Stomach smooth muscle (tissue), 2 donors: ENCODE data around the gene ANKRD44.

Experiments
- H3K27ac ChIP-seq: one replicate; pipeline ENCODE4 v1.7.0; 2013; ENCODE audit warnings: mild to moderate bottlenecking, low read length, inconsistent platforms
- H3K27me3 ChIP-seq, 2 donors: one replicate each; pipeline ENCODE4 v1.7.0; 2013; ENCODE audit warnings: low read length in 2 of 2; ENCODE audit not compliant: insufficient read depth in 2 of 2, control insufficient read depth in 1 of 2
- H3K36me3 ChIP-seq, 2 donors: one replicate each; pipeline ENCODE4 v1.7.0; 2013; ENCODE audit warnings: low read length in 2 of 2; ENCODE audit not compliant: control insufficient read depth in 2 of 2, insufficient read depth in 2 of 2
- H3K4me1 ChIP-seq: one replicate; pipeline ENCODE4 v1.7.0; 2013; ENCODE audit warnings: low read length; ENCODE audit not compliant: control insufficient read depth, insufficient read depth
- H3K4me3 ChIP-seq, 2 donors: one replicate each; pipeline ENCODE4 v1.7.0; 2013; ENCODE audit warnings: low read length in 2 of 2
- H3K9ac ChIP-seq, 2 donors: one replicate each; pipeline ENCODE4 v1.7.0; 2013; ENCODE audit warnings: low read length in 2 of 2, mild to moderate bottlenecking in 1 of 2
- H3K9me3 ChIP-seq, 2 donors: one replicate each; pipeline ENCODE4 v1.7.0; 2013; ENCODE audit warnings: low read length in 2 of 2; ENCODE audit not compliant: control insufficient read depth in 2 of 2
- donor health status: healthy.
- donor health status: Pancreatic carcinoma.

The ANKRD44 gene

DNA sequence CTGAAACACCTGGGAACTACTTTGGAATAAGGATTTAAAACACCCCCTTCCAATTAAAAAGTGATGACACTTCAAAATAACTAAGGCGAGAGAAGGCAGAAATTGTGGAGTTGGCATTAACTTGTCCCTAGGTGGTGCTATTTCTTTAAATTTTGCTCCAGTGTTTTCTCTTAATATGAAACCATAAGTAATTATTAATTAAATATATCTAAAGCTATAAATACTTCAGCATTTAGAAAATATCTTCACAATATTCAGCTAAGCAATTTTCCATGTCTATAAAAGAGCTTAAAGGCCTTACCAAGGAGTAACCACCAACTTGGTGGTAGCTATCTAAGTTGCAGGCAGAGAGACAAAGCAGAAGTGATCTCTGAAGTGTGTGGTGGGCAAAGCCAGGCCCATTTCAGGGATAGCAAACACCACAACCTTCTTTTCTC is 197.3 kb downstream of the ANKRD44 start:
- no peaks in the 10 kb centered on the region for H3K9me3 ChIP-seq
- H3K27ac ChIP-seq, result no peak overlapping the region
- peaks cover 2 to 4% of the 10 kb centered on the region in 2 donors for H3K36me3 ChIP-seq
- H3K27me3 ChIP-seq, result no peaks in the 10 kb centered on the region
- no peak overlapping the region for H3K4me3 ChIP-seq
- H3K9ac ChIP-seq, result no peak overlapping the region
- H3K4me1 ChIP-seq, result no peaks in the 10 kb centered on the region

DNA sequence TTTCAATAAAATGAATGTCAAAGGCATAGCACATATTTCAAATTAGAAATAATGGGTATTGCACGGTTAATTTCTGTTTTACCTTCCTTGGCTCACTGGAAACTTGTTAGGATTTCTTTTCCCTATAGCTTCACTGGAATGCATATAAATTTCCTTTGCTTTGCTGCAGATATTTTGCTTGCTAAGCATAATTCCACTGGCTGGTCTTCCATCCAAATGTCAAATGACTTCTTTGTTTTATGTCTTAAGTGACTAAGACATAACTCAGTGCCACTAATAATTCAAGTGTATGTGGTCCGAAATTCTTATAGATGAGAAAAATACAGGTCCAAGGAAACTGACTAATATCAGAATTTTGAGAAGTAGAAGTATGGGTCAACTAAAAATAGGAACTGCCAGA is 201.3 kb downstream of the ANKRD44 start:
- Histone ChIP-seq H3K4me1 (no peaks in the 10 kb centered on the region), H3K9me3 (no peaks in the 10 kb centered on the region), H3K27me3 (no peaks in the 10 kb centered on the region), H3K9ac (no peak overlapping the region), H3K27ac (no peak overlapping the region), H3K36me3 (peaks cover 2 to 4% of the 10 kb centered on the region in 2 donors), H3K4me3 (no peak overlapping the region)

DNA sequence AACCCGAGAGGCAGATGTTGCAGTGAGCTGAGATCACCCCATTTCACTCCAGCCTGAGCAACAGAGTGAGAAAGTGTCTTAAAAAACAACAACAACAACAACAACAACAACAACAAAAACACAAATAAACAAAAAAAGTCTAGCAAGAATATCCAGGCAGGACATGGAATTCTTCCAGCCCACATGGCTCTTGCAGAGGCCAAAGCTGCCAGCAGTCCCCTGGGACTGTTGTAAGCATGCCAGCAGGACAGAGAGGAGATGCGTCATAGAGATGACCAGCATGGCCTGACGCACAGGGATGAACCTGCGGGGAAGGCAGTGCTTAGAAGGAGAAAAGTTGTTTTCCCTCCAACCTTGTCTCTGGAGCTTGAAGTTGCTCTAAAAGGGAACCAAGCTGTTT is 201.8 kb downstream of the ANKRD44 start:
- no peak overlapping the region for H3K4me3 ChIP-seq
- H3K9me3 ChIP-seq, result no peaks in the 10 kb centered on the region
- H3K36me3 ChIP-seq, result peaks cover 2 to 4% of the 10 kb centered on the region in 2 donors
- peak overlapping the region; percentile 53 for H3K27ac ChIP-seq
- no peak overlapping the region for H3K9ac ChIP-seq
- H3K4me1 ChIP-seq, result no peaks in the 10 kb centered on the region
- no peaks in the 10 kb centered on the region for H3K27me3 ChIP-seq

DNA sequence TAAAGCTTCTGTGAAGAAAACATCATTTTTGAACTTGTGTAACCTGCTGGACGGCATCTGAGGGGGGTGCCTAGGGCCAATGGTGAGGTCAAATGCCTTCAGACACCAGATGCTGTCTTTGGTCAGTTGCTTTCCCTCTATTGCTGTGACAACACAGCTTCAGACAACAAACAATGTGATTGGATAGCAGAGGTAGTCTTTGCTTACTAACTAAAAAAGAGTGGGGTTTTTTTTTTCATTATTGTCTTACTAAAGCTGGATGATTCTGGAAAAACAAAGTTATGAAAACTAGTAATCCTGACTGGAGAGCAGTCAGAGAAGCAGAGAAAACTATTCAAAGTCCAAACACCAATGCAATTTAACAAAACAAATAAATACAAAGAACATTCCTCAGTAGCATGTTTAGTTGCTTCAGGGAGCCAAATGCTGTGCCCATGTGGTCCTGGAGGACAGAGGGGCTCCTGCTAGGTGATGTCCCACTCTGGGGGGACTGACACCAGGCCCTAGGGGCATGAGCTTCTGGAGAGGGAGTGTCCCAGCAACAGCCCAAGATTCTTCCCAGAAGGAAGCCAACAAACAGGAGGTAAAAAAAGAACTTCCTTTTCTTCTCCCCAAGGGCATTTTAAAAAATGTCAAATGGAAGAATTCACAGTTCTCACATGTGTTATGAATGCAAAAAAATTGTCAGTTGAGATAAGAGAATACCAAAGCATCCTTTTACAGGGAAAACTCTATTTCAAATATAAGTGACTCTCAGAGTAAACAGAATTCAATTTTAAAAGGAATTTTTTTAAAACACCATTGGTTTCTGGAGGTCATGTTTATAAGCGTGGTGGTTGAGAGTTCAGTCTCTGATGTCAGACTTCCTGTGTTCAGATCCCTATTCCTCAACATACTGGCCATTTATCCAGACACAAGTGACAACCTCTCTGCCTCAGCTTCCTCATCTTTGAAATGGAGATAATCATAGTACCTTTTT is 203.0 kb downstream of the ANKRD44 start:
- Histone ChIP-seq H3K4me1 (no peaks in the 10 kb centered on the region), H3K27me3 (no peaks in the 10 kb centered on the region), H3K36me3 (peaks cover 2 to 4% of the 10 kb centered on the region in 2 donors), H3K9ac (no peak overlapping the region), H3K4me3 (no peak overlapping the region), H3K9me3 (no peaks in the 10 kb centered on the region), H3K27ac (peak overlapping the region; percentile 53)

DNA sequence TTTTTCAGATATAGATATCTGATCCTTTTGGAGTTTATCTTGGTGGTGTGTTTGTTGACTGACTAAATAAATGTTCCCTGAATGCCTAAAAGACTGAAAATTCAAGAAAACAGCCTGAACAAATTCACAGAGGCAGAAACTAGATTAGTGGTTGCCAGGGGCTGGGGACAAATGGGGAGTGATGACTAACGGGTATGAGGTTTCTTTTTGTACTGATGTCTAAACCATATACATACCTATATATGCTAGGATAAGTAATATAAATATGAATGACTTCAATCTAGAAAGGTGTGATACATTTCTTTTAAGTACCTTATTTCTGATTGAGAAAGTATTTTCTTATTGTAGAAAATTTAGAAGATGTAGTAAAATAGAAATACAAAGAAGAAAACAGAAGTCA is 207.2 kb downstream of the ANKRD44 start:
- Histone ChIP-seq H3K27ac (no peak overlapping the region), H3K4me1 (no peaks in the 10 kb centered on the region), H3K9me3 (no peaks in the 10 kb centered on the region), H3K27me3 (no peaks in the 10 kb centered on the region), H3K4me3 (no peak overlapping the region), H3K36me3 (no peaks in the 10 kb centered on the region), H3K9ac (no peak overlapping the region)

DNA sequence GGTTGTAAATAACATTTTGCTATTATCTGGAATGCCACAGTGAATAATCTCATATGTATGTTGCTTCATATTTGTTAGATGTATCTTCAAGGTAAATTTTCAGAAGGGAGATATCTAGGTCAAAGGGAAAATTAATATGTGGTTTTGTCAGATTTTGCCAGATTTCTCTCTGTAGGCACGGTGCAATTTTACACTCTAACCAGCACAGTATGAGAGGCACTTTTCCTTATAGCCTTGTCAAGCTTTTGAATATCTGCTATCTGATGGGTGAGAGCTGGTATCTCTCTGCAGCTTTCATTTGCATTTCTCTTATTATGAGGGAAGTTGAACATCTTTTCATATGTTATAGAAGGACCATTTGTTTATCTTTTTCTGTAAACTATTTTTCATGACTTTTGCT is 208.3 kb downstream of the ANKRD44 start:
- no peaks in the 10 kb centered on the region for H3K36me3 ChIP-seq
- H3K9me3 ChIP-seq, result no peaks in the 10 kb centered on the region
- no peak overlapping the region for H3K4me3 ChIP-seq
- H3K27me3 ChIP-seq, result no peaks in the 10 kb centered on the region
- no peak overlapping the region for H3K9ac ChIP-seq
- no peak overlapping the region for H3K27ac ChIP-seq
- H3K4me1 ChIP-seq, result no peaks in the 10 kb centered on the region

DNA sequence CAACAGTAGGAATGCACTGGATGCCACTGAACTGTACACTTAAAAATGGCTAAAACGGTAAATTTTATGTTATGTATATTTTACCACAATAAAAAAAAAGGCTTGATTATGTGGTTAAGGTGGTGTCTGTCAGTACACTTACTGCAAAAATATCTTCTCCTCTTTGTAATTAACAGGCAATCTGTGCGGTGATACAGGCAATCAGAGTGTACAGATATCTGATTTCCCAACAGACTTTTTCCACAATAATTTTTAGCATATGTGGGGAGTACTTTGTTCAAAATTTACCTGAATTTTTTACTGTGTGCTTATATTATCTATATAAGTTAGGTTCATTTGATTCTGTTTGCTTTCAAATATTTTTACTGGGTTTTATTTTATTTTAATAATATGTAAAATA is 209.1 kb downstream of the ANKRD44 start:
- Histone ChIP-seq H3K4me1 (no peaks in the 10 kb centered on the region), H3K27ac (no peak overlapping the region), H3K9me3 (no peaks in the 10 kb centered on the region), H3K4me3 (no peak overlapping the region), H3K36me3 (no peaks in the 10 kb centered on the region), H3K27me3 (no peaks in the 10 kb centered on the region), H3K9ac (no peak overlapping the region)

DNA sequence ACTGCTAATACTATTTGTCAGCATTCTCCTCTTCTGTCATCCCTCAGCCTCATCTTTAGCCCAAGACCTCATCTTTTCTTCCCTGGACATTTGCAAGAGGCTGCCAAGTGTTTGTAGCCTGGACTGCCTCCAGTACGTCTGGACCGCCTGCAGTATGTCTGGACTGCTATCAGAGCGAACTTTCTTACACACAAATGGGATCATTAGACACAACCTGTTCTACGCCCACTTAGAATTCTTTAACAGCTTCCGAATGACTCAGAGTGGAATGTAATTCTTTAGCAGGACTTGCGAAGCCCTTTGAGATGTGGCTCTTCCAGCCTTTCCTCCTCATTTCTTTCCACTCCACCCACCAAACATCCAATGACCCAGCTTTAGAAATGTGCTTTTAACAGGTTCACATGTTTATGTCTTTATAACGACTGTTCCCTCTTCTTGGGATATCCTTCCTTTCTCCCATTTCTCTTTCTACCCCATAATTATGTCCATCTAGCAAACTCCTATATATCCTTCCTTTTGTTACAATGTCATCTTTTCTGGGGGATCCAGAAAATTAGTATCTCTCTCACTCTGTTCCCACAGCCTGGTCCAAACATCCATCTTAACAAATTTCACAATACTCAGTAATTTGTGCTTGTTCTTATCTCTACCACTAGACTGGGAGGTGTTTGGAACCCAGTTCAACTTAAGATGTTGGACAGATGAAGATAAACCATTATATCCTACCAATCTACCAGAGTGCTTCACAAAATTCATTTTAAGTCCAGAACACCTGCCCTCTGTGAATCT is 212.8 kb downstream of the ANKRD44 start:
- Histone ChIP-seq H3K9ac (no peak overlapping the region), H3K36me3 (peaks cover 0 to 5% of the 10 kb centered on the region in 2 donors), H3K27me3 (no peaks in the 10 kb centered on the region), H3K4me1 (no peaks in the 10 kb centered on the region), H3K27ac (no peak overlapping the region), H3K4me3 (no peak overlapping the region), H3K9me3 (no peaks in the 10 kb centered on the region)

DNA sequence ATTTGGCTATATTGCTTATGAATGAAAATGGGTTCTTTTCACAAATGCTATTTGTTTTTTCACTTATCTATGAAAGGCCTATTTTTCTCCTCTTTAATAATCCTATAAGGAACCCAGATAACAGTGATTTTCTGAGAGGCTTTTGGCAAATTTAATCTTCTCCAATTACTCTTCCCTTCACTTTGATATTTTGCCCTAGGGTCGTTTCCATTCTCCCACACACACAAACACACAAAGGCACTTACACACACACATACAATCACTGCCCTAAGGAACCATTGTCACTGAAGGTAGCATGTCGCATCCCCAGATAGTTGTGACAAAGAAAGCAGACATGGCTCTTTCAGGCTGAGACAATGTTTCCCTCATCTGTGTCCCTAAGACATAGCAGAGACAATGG is 213.9 kb downstream of the ANKRD44 start:
- Histone ChIP-seq H3K27ac (no peak overlapping the region), H3K36me3 (peaks cover 0 to 5% of the 10 kb centered on the region in 2 donors), H3K9ac (no peak overlapping the region), H3K27me3 (no peaks in the 10 kb centered on the region), H3K4me1 (no peaks in the 10 kb centered on the region), H3K4me3 (no peak overlapping the region), H3K9me3 (no peaks in the 10 kb centered on the region)

DNA sequence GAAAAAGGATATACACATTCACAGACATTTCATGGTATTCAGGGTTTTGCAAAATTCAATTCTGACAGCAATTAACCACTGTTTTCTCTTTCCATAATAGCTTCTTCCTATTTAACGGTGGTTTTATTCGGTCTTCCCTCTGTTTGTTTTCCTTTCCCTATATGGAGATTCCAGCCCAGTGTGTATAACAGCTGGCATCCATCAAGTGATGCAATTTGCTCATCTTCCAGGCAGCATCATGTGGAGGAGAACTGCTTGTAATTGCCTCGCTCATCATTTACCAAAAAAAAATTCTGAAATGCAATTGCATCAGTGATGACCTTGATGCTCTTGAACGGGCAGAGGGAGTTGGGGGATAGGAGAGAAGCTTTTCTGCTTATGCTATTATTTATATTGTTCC is 218.1 kb downstream of the ANKRD44 start:
- Histone ChIP-seq H3K4me1 (no peaks in the 10 kb centered on the region), H3K9me3 (no peaks in the 10 kb centered on the region), H3K9ac (no peak overlapping the region), H3K4me3 (no peak overlapping the region), H3K27me3 (no peaks in the 10 kb centered on the region), H3K36me3 (peaks cover 0 to 5% of the 10 kb centered on the region in 2 donors), H3K27ac (no peak overlapping the region)
